Measurements from ENCODE around the gene STMP1.

Gene STMP1

GRCh38 chr7:135704698-135705097, 42.4 kb downstream of the STMP1 start:
- Histone ChIP-seq H4K8ac (ENCODE audit: low read depth, low read length) (no peak overlapping the region), H3K27ac (ENCODE audit: low read depth, low read length) (no peak overlapping the region), H3K18ac (ENCODE audit: low read length) (no peak overlapping the region), H3K4me3 (ENCODE audit: low read length) (no peak overlapping the region), H3K79me1 (ENCODE audit: low read length) (no peaks in the 10 kb centered on the region), H2AK5ac (ENCODE audit: low read length) (no peak overlapping the region), H2BK5ac (ENCODE audit: low read length) (no peak overlapping the region), H3K4ac (ENCODE audit: low read depth, low read length) (no peak overlapping the region), H3K36me3 (ENCODE audit: control insufficient read depth, insufficient read depth, low read length) (no peaks in the 10 kb centered on the region), H3K79me2 (ENCODE audit: control insufficient read depth, insufficient read depth, low read length) (no peaks in the 10 kb centered on the region), H3K9ac (ENCODE audit: low read length) (no peak overlapping the region), H3K4me1 (ENCODE audit: control insufficient read depth, low read depth, low read length) (peaks cover 12% of the 10 kb centered on the region), H2BK120ac (ENCODE audit: low read depth, low read length) (no peak overlapping the region), H3K56ac (ENCODE audit: low read length) (no peak overlapping the region), H3K27me3 (ENCODE audit: insufficient read depth, low read length, poor library complexity) (no peaks in the 10 kb centered on the region), H3K23ac (ENCODE audit: low read length) (no peak overlapping the region), H4K5ac (ENCODE audit: low read length) (no peak overlapping the region), H3K4me2 (ENCODE audit: low read length) (no peak overlapping the region), H2BK15ac (replicated peaks; ENCODE audit: low read depth) (no peak overlapping the region)
- no peak for DNase-seq
- WGBS (ENCODE audit: extremely low coverage, insufficient coverage, low lambda C conversion rate) = no CpG with 5 or more reads among the region's 5 CpGs

GRCh38 chr7:135706038-135706742, 43.9 kb downstream of the STMP1 start:
- peaks cover 14% of the 10 kb centered on the region for H3K4me1 ChIP-seq (ENCODE audit: control insufficient read depth, low read depth, low read length)
- no peak overlapping the region for H4K8ac ChIP-seq (ENCODE audit: low read depth, low read length)
- H3K79me1 ChIP-seq (ENCODE audit: low read length) = no peaks in the 10 kb centered on the region
- H3K4me3 ChIP-seq (ENCODE audit: low read length) = no peak overlapping the region
- no peak overlapping the region for H4K5ac ChIP-seq (ENCODE audit: low read length)
- no peak overlapping the region for H2BK15ac ChIP-seq (replicated peaks; ENCODE audit: low read depth)
- H3K56ac ChIP-seq (ENCODE audit: low read length) = no peak overlapping the region
- no peaks in the 10 kb centered on the region for H3K36me3 ChIP-seq (ENCODE audit: control insufficient read depth, insufficient read depth, low read length)
- no peak overlapping the region for H3K18ac ChIP-seq (ENCODE audit: low read length)
- H2AK5ac ChIP-seq (ENCODE audit: low read length) = no peak overlapping the region
- H3K27ac ChIP-seq (ENCODE audit: low read depth, low read length) = no peak overlapping the region
- no peak for DNase-seq
- no peak overlapping the region for H2BK120ac ChIP-seq (ENCODE audit: low read depth, low read length)
- H3K79me2 ChIP-seq (ENCODE audit: control insufficient read depth, insufficient read depth, low read length) = no peaks in the 10 kb centered on the region
- H2BK5ac ChIP-seq (ENCODE audit: low read length) = no peak overlapping the region
- no peak overlapping the region for H3K23ac ChIP-seq (ENCODE audit: low read length)
- no peak overlapping the region for H3K9ac ChIP-seq (ENCODE audit: low read length)
- no peak overlapping the region for H3K4ac ChIP-seq (ENCODE audit: low read depth, low read length)
- no peak overlapping the region for H3K4me2 ChIP-seq (ENCODE audit: low read length)
- WGBS (ENCODE audit: extremely low coverage, insufficient coverage, low lambda C conversion rate) = no CpG with 5 or more reads among the region's 20 CpGs
- H3K27me3 ChIP-seq (ENCODE audit: insufficient read depth, low read length, poor library complexity) = no peaks in the 10 kb centered on the region

DNA sequence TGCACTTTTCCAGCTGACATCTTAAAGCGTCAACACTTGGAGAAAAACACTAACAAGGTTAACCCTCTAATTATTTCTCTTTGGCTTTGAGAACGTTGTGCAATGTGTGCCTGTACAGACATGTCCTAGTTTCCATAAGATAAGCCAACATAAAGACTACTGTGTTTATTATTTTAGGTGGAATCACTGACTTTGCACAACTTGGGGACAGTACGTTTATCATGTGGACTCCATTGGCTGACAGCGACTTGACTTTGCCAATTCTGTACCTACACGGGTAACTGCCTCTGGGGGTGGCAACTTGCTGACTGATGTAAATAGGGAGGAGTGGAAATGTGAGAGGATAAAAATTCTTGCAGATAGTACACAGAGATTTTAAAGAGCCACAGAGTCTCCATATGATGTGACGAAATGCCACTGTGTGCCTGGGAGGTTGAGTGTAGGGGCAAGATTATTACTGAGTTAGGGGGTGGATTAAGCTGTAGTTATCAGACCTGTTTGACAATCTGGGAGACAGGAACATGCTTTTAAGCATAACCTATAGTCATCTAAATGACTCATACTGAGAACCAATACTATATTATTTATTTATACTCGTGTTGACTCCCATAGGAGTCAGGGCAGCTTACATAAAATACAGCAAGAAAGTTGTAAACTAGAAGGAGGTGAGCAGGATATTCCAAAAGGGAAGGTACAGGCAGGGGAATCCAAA, 44.7 kb downstream of the STMP1 start:
- Histone ChIP-seq H4K8ac (ENCODE audit: low read depth, low read length) (no peak overlapping the region), H3K9ac (ENCODE audit: low read length) (no peak overlapping the region), H3K4me1 (ENCODE audit: control insufficient read depth, low read depth, low read length) (peaks cover 14% of the 10 kb centered on the region), H3K36me3 (ENCODE audit: control insufficient read depth, insufficient read depth, low read length) (no peaks in the 10 kb centered on the region), H3K23ac (ENCODE audit: low read length) (no peak overlapping the region), H3K4ac (ENCODE audit: low read depth, low read length) (no peak overlapping the region), H3K56ac (ENCODE audit: low read length) (no peak overlapping the region), H3K4me2 (ENCODE audit: low read length) (no peak overlapping the region), H3K4me3 (ENCODE audit: low read length) (no peak overlapping the region), H3K27me3 (ENCODE audit: insufficient read depth, low read length, poor library complexity) (no peaks in the 10 kb centered on the region), H2BK120ac (ENCODE audit: low read depth, low read length) (no peak overlapping the region), H4K5ac (ENCODE audit: low read length) (no peak overlapping the region), H3K18ac (ENCODE audit: low read length) (no peak overlapping the region), H2AK5ac (ENCODE audit: low read length) (no peak overlapping the region), H2BK5ac (ENCODE audit: low read length) (no peak overlapping the region), H3K79me2 (ENCODE audit: control insufficient read depth, insufficient read depth, low read length) (no peaks in the 10 kb centered on the region), H3K79me1 (ENCODE audit: low read length) (no peaks in the 10 kb centered on the region), H3K27ac (ENCODE audit: low read depth, low read length) (no peak overlapping the region), H2BK15ac (replicated peaks; ENCODE audit: low read depth) (no peak overlapping the region)
- WGBS (ENCODE audit: extremely low coverage, insufficient coverage, low lambda C conversion rate) = no CpG with 5 or more reads among the region's 7 CpGs
- DNase-seq = no peak

- Histone ChIP-seq H3K9ac (ENCODE audit: low read length) (no peak overlapping the region), H3K4me2 (ENCODE audit: low read length) (no peak overlapping the region), H3K36me3 (ENCODE audit: control insufficient read depth, insufficient read depth, low read length) (no peaks in the 10 kb centered on the region), H2BK15ac (replicated peaks; ENCODE audit: low read depth) (no peak overlapping the region), H3K79me2 (ENCODE audit: control insufficient read depth, insufficient read depth, low read length) (no peaks in the 10 kb centered on the region), H3K27me3 (ENCODE audit: insufficient read depth, low read length, poor library complexity) (no peaks in the 10 kb centered on the region), H3K18ac (ENCODE audit: low read length) (no peak overlapping the region), H3K4me3 (ENCODE audit: low read length) (no peak overlapping the region), H2AK5ac (ENCODE audit: low read length) (no peak overlapping the region), H4K8ac (ENCODE audit: low read depth, low read length) (no peak overlapping the region), H4K5ac (ENCODE audit: low read length) (no peak overlapping the region), H3K4ac (ENCODE audit: low read depth, low read length) (no peak overlapping the region), H2BK120ac (ENCODE audit: low read depth, low read length) (no peak overlapping the region), H3K79me1 (ENCODE audit: low read length) (no peaks in the 10 kb centered on the region), H3K27ac (ENCODE audit: low read depth, low read length) (no peak overlapping the region), H3K56ac (ENCODE audit: low read length) (no peak overlapping the region), H3K4me1 (ENCODE audit: control insufficient read depth, low read depth, low read length) (peaks cover 14% of the 10 kb centered on the region), H3K23ac (ENCODE audit: low read length) (no peak overlapping the region), H2BK5ac (ENCODE audit: low read length) (no peak overlapping the region)
- no CpG with 5 or more reads among the region's 5 CpGs for WGBS (ENCODE audit: extremely low coverage, insufficient coverage, low lambda C conversion rate)
- DNase-seq = no peak
Observed at GRCh38 chr7:135707570-135707966, 45.3 kb downstream of the STMP1 start.

DNA sequence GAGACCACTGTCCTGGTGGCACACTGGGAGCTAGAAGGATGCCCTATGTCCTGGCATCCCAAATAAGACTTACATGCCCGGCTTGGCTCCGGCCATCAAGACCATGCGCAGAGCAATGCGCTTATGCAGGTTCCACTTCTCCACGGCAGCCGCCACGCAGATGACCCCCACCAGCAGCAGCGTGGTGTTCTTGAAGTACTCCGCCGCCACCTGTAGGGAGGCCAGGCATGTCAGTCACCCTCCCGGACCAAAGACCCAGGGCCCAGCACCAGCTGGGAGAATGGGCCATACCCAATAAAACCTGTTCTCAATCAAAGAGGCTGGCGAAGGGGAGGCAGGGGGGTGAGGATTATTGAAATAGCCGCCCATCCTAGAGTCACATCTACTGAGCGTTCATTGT, 45.7 kb downstream of the STMP1 start:
- no peak overlapping the region for H3K4ac ChIP-seq (ENCODE audit: low read depth, low read length)
- H3K4me1 ChIP-seq (ENCODE audit: control insufficient read depth, low read depth, low read length) = peaks cover 17% of the 10 kb centered on the region
- no peak overlapping the region for H3K4me2 ChIP-seq (ENCODE audit: low read length)
- no peaks in the 10 kb centered on the region for H3K79me1 ChIP-seq (ENCODE audit: low read length)
- H3K56ac ChIP-seq (ENCODE audit: low read length) = no peak overlapping the region
- H2BK5ac ChIP-seq (ENCODE audit: low read length) = no peak overlapping the region
- no peak overlapping the region for H3K18ac ChIP-seq (ENCODE audit: low read length)
- no peak overlapping the region for H3K9ac ChIP-seq (ENCODE audit: low read length)
- whole genome bisulfite sequencing (ENCODE audit: extremely low coverage, insufficient coverage, low lambda C conversion rate) = no CpG with 5 or more reads among the region's 14 CpGs
- peak; percentile 49 for DNase-seq
- H3K27ac ChIP-seq (ENCODE audit: low read depth, low read length) = no peak overlapping the region
- H4K5ac ChIP-seq (ENCODE audit: low read length) = no peak overlapping the region
- no peak overlapping the region for H3K23ac ChIP-seq (ENCODE audit: low read length)
- no peak overlapping the region for H2BK15ac ChIP-seq (replicated peaks; ENCODE audit: low read depth)
- no peak overlapping the region for H2BK120ac ChIP-seq (ENCODE audit: low read depth, low read length)
- no peaks in the 10 kb centered on the region for H3K36me3 ChIP-seq (ENCODE audit: control insufficient read depth, insufficient read depth, low read length)
- no peak overlapping the region for H4K8ac ChIP-seq (ENCODE audit: low read depth, low read length)
- no peaks in the 10 kb centered on the region for H3K79me2 ChIP-seq (ENCODE audit: control insufficient read depth, insufficient read depth, low read length)
- H2AK5ac ChIP-seq (ENCODE audit: low read length) = no peak overlapping the region
- no peaks in the 10 kb centered on the region for H3K27me3 ChIP-seq (ENCODE audit: insufficient read depth, low read length, poor library complexity)
- H3K4me3 ChIP-seq (ENCODE audit: low read length) = no peak overlapping the region
